Epithelial cell of proximal tubule (primary cell): ENCODE measurements around the gene IGLL1. TPM values are rescaled to one million over a fixed set of nuclear protein-coding genes. Genes with fewer than 3 reads are reported as not detected.

Experiments
- DNase-seq: peaks from one replicate; pipeline ENCODE4 v3.0.0-alpha.2; 2011; ENCODE audit warnings: low read depth
- H3K4me3 ChIP-seq: 2 replicates; pipeline ENCODE4 v1.5.1; 2011; ENCODE audit warnings: low read depth, mild to moderate bottlenecking, low read length
- CTCF ChIP-seq: conservative IDR thresholded peaks from 2 replicates; pipeline ENCODE4 v1.5.1; 2012; ENCODE audit warnings: low read depth, mild to moderate bottlenecking, low read length
- total RNA-seq: library from RNA; depleted of rRNA; stranded (reverse); fragments of >200 nt; gene quantifications from 2 replicates; pipeline ENCODE4 v1.2.3, GENCODE V29; 2015

IGLL1 gene
- total RNA-seq, 1 donor from 2014 or later: not detected

- TF ChIP-seq CTCF: no peak
- no peak for DNase-seq
- no peak overlapping the region for H3K4me3 ChIP-seq
Observed at GRCh38 chr22:23613193-23613972, 33.3 kb upstream of the IGLL1 start.

GRCh38 chr22:23609983-23610781 lies 30.1 kb upstream of the IGLL1 start:
- H3K4me3 ChIP-seq: no peak overlapping the region
- DNase-seq: no peak
- TF ChIP-seq CTCF: no peak

GRCh38 chr22:23608583-23608982 lies 28.5 kb upstream of the IGLL1 start:
- no peak for DNase-seq
- no peak overlapping the region for H3K4me3 ChIP-seq
- no peak for TF ChIP-seq CTCF

GRCh38 chr22:23606204-23607131 lies 26.4 kb upstream of the IGLL1 start:
- no peak for DNase-seq
- TF ChIP-seq CTCF: no peak
- H3K4me3 ChIP-seq: no peak overlapping the region

- H3K4me3 ChIP-seq: no peak overlapping the region
- no peak for DNase-seq
- no peak for TF ChIP-seq CTCF
Observed at GRCh38 chr22:23604939-23605712, 25.0 kb upstream of the IGLL1 start.

GRCh38 chr22:23603266-23603665 lies 23.2 kb upstream of the IGLL1 start:
- no peak for TF ChIP-seq CTCF
- H3K4me3 ChIP-seq: no peak overlapping the region
- no peak for DNase-seq
